NCI-H2227 treated with DMSO at 0.1 percent for 48 hours (cell line): ENCODE measurements around the gene PRRT3.
"Not testable (repeated sequence)": the region's sequence is repeated elsewhere in the genome, so short reads cannot be mapped to it uniquely, and the experiment has no call there.

Experiments
- DNase-seq: peaks from one replicate; lab custom pipeline; 2025; lab: John Stamatoyannopoulos, UW

Gene PRRT3

DNA sequence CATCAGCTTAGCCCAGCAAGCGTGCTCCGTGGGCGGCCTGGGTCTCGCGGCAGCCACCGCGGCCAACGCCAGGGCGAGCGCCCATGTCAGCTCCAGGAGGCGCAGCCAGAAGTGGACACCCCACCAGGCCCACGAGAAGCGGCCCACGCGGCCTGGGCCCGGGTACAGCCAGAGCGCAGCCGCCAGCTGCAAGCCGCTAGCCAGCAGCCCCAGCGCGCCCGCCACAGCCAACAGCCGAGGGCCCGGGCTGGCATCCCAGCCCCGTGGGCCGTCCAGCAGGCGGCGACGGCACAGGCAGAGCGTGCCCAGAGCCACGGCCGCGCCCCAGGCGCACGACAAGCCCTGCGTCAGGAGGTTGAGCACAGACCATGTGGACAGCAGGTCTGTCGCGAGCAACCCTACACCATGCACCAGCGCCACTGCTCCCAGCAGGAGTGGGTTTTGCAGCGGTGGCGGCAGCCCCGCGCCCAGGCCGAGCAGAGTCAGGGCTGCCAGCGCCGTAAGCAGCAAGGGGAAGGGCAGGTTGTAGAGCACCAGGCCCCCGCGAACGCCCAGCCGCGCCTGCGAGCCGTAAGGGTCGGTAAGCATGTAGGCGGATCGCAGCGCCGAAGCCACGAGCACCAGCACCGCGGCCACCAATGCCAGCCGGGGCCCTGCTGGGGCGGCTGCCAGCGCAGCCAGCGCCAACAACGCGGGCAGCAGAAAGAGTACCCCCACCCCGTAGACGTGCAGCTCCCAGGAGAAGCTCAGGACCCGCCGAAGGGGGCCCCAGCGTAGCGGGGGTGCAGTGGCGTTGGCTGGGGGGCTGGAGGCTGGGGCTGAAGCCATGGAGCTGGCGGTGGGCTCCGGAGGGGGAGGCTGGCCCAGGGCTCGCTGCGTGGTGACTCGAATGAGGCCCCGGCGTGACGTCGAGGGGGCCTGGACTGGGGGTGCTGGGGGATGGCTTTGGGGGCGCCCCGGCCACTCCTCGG is 4.9 kb downstream of the PRRT3 start:
- no peak for DNase-seq

DNA sequence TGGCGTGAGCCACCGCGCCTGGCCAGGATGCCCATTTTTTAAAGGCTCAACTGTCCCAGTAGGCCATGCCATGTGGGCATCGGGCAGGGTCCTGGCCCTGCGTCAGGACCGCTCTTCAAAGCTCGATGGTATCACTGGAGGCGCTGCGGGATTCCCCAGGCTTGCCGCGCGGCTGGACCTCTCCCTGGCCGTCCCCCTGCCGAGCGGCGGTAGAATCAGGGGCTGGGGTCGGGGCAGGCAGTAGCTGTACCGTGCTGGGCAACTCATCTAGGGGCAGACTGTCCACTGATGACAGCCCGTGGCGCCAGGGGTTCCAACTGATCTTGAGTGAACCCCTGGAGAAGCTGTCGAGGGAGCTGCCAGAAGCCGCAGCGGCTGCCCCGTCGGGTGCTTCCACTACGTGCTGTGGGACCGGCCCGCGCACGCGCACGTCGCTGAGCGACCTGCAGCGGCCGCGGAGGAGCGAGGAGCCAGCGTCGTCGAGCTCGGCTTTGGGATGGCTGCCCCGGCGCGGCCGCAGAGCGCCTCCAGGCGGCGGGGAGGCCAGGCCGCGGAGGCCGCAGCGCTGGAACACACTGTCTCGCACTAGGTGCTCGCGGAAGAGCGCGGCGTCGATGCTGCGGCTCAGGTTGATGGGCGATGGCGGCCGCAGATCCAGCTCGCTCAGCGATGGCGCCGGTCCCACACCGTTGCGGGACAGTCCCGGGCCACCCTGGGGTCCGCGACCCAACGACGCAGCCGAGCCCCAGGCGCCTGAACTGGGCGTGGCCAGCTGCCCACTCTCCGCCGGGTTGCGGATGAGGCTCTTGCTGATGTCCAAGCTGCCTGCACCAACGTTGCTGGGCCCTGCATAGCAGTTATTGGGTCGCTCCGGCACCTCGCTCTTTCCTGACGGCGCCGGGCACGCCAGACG is 5.8 kb downstream of the PRRT3 start:
- DNase-seq, result no peak

DNA sequence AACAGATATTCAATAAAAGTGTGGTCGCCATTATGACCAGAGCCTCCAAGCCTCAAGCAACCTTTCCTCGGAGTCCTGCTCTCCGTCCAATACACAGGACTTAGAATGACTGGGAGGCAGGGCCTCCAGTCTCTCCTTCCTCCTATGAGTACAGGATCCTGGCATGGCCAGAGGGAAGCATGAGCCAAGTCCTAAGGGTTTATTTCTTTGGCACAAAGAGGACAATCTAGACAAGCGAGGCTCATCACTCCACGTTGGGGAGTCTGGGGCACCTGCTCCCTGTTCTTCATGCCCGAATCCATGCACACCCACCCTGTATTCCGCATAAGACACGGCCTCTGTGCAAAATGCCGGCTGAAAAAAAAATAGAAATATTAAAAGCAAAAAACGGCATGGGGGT is 6.8 kb downstream of the PRRT3 start:
- no peak for DNase-seq

DNA sequence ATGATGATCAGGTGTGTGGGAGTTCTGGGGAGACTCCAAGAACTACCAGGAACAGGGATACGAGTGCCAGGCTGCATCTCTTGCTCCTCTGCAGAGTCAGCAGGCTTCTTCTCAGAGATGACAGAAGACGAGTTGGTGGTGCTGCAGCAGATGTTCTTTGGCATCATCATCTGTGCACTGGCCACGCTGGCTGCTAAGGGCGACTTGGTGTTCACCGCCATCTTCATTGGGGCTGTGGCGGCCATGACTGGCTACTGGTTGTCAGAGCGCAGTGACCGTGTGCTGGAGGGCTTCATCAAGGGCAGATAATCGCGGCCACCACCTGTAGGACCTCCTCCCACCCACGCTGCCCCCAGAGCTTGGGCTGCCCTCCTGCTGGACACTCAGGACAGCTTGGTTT is 7.9 kb downstream of the PRRT3 start:
- DNase-seq, result no peak

DNA sequence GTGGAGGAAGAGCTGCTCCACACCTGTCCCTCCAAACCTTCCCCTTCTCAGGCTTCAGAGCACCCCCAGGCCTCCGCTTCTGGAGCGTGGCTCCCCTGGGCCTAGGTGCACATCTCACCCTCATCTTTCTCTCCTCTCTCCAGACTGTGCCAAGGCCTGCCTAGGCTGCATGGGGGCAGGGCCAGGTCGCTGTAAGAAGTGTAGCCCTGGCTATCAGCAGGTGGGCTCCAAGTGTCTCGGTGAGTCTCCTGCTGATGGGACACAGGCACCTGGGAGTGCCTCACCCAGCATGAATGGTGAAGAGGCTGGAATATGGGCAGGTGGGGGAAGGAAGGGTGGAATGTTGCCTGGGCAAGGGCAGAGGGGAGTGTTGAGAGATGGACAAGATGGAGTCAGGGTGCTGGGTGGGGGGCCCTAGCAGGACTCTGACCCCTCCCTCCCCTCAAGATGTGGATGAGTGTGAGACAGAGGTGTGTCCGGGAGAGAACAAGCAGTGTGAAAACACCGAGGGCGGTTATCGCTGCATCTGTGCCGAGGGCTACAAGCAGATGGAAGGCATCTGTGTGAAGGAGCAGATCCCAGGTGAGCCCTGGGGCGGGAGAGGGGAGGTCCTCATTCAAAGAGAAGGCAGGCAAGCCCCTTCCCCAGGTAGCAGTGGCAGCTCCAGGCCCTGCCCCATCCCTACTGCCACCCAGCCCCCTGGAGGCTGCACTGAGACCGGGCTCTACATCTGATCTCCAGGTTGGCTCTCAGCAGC is 9.1 kb downstream of the PRRT3 start:
- no peak for DNase-seq

DNA sequence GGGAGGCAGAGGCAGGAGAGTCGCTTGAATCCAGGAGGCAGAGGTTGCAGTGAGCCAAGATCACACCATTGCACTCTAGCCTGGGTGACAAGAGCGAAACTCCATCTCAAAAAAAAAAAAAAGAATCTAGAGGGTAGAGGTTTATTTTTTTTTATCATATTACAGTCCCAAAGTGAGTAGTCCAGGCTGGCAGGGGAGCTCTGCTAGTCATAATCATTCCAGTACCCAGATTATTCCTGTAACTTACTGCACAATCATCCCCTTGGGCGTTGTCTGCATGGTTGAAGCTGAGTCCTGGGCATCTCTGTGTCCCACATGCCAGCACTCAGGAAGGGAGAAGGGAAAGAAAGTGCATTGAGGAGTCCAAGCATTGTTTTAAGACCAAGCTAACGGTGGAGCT is 10.0 kb downstream of the PRRT3 start:
- no peak for DNase-seq

DNA sequence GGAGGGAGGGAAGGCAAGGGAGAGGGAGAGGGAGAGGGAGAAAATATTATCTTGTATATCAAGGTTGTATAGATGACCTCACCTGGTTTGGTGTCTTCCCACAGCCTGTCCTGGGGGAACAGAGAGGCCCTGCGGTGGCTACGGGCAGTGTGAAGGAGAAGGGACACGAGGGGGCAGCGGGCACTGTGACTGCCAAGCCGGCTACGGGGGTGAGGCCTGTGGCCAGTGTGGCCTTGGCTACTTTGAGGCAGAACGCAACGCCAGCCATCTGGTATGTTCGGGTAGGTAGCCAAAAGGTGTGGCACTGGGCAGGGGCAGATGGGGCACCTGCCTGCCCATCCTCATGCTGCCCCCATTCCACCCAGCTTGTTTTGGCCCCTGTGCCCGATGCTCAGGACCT is 11.5 kb downstream of the PRRT3 start:
- DNase-seq, result no peak

DNA sequence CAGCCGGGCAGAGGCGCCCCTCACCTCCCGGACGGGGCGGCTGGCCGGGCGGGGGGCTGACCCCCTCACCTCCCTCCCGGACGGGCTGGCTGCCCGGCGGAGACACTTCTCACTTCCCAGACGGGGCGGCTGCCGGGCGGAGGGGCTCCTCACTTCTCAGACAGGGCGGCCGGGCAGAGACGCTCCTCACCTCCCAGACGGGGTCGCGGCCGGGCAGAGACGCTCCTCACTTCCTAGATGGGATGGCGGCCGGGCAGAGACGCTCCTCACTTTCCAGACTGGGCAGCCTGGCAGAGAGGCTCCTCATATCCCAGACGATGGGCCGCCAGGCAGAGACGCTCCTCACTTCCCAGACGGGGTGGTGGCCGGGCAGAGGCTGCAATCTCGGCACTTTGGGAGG is 12.3 kb downstream of the PRRT3 start:
- DNase-seq, result not testable (repeated sequence)

DNA sequence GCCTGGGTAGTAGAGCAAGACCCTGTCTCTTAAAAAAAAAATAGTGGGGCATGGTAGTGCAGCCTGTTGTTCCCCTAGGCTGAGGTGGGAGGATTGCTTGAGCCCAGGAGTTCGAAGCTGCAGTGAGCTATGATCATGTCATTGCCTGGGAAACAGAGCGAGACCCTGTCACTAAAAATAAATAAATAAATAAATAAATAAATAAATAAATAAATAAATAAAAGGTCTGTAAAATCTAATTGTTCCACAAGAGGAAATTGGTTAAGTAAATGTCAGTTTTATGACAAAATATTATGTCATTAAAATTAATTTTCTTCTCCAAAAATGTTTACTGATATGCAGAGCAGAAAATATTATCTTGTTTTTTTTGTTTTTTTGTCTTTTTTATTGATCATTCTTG is 13.2 kb downstream of the PRRT3 start:
- DNase-seq, result no peak

DNA sequence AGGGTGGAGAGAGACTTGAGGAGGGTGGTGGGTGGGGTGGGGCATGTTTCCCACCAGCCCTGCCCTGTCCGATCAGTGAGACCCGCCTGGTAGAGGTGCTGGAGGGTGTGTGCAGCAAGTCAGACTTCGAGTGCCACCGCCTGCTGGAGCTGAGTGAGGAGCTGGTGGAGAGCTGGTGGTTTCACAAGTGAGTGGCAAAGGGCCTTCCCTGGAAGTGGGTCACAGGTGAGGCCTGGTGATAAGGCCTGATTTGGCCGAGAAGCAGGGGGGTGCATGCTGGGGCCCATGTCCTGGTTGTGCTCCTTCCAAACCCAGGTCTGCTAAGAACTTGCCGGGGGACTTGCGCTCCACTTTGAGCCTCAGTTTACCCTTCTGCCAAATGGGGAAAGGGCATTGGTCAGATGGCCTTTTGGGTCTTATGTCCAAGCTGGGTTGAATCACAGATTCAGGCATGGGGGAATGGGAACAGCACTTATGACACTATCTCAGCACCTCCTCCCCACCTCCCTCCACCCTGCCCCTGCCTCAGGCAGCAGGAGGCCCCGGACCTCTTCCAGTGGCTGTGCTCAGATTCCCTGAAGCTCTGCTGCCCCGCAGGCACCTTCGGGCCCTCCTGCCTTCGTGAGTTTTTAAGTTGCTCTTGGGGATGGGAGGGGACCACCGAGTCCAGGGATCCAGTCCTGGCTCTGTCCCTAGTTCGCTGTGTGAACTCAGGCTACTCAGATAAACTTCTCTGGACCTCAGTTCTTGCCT is 14.5 kb downstream of the PRRT3 start:
- DNase-seq, result no peak

DNA sequence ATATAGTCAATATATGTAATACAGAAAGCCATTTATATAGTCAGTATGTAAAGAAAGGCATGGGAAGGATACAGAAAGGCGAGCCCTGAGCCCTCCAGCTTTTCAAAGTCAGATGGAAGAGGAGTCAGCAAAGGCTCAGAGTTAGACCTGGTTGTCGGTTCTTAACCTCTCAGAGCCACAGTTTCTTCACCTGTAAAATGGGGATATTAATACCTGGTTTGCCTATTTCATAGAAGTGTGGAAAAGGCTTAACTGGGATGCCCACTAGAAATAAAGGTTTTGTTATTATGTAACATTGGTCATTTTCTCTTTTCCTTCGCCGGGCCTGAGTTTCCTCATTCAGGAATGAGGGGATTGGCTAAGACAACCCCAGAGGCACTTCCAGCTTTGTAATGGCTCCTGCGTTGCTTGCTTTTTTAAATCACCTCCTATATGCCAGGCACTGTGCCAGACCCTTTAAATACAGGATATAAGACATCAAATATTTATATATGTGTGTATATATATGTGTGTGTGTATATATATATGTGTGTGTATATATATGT is 16.2 kb downstream of the PRRT3 start:
- no peak for DNase-seq

DNA sequence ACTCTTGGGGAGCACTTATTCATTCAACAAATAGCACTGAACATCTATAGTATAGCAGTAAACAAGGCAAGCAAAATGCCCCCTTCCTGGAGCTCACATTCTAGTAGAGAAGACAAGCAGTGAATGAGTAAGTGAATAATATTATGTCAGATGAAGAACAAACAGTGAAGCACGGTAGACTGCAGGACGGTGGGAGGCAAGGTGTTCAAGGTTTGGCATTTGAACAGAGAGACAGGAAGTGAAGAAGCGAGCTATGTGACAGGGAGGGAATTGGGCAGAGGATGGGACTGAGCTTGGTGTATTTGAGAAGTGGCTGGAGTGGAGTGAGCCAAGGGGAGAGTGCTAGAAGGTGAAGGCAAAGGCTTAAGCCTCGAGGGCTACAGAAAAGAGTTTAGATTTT is 17.2 kb downstream of the PRRT3 start:
- DNase-seq, result no peak

DNA sequence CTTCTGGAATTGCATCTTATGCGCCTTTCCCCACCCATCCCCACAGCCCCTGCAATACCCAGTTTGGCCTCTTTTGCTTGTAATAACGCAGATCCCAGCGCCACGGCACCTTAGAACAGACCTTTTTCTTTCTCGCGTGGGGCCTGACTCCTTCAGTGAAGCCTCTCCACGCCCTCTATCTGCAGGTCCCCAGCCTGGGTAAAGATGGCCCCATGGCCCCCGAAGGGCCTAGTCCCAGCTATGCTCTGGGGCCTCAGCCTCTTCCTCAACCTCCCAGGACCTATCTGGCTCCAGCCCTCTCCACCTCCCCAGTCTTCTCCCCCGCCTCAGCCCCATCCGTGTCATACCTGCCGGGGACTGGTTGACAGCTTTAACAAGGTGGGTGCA is 18.0 kb downstream of the PRRT3 start:
- DNase-seq, result no peak

DNA sequence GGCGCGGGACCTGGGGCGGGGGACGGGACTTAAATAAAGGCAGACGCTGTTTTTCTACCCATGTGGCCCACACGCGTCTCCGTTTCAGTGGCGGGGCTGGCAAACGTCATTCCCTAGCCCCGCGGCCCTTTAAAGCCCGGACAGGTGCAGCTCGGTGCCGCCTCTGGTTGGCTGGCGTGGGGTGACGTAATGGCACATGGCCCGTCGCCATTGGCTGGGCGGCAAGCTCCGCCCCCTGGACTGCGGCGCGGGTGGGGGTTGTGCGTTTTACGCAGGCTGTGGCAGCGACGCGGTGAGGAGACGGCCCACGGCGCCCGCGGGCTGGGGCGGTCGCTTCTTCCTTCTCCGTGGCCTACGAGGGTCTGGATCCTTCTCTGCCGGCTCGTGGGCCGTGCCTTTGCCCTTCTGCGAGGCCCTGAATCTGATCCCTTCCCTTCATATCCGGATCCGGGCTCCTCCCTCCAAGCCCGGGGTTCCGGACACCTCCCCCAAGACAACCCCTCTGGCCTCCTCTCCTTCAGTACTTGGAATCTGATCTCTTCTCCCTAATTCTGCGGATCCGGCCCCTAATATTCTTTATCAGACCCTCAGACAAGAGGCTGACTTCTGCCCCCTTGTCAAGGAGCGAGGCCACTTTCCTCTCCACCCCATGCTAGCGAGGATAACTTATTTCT is 18.5 kb downstream of the PRRT3 start, which contains the start of gene CRELD1:
CRELD1 (plus strand) TSS at position 274 of the 674 bp plus-strand sequence. CDS start 605 bp downstream, outside the sequence.
- DNase-seq, result peak; percentile 83

DNA sequence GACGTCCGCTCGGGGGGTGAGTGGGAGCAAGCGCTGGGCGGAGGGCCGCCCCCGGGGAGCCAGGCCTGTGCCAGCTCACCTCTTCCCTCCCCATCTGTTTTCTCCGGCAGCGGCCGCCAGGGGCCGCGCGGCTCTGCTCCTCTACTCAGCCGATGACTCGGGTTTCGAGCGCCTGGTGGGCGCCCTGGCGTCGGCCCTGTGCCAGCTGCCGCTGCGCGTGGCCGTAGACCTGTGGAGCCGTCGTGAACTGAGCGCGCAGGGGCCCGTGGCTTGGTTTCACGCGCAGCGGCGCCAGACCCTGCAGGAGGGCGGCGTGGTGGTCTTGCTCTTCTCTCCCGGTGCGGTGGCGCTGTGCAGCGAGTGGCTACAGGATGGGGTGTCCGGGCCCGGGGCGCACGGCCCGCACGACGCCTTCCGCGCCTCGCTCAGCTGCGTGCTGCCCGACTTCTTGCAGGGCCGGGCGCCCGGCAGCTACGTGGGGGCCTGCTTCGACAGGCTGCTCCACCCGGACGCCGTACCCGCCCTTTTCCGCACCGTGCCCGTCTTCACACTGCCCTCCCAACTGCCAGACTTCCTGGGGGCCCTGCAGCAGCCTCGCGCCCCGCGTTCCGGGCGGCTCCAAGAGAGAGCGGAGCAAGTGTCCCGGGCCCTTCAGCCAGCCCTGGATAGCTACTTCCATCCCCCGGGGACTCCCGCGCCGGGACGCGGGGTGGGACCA is 19.2 kb downstream of the PRRT3 start:
- DNase-seq, result peak; percentile 43

DNA sequence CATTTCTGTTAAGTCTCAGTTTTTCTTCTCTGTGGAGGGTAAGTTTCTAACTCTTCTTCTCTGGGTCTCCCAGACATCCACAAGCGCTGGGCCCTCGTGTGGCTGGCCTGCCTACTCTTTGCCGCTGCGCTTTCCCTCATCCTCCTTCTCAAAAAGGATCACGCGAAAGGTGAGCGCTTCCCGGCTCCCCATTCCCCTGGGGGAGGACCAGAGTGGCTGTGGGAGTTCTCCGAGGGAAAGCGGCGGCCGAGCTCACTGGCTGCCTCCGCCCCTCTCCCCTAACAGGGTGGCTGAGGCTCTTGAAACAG is 19.7 kb downstream of the PRRT3 start:
- no peak for DNase-seq

DNA sequence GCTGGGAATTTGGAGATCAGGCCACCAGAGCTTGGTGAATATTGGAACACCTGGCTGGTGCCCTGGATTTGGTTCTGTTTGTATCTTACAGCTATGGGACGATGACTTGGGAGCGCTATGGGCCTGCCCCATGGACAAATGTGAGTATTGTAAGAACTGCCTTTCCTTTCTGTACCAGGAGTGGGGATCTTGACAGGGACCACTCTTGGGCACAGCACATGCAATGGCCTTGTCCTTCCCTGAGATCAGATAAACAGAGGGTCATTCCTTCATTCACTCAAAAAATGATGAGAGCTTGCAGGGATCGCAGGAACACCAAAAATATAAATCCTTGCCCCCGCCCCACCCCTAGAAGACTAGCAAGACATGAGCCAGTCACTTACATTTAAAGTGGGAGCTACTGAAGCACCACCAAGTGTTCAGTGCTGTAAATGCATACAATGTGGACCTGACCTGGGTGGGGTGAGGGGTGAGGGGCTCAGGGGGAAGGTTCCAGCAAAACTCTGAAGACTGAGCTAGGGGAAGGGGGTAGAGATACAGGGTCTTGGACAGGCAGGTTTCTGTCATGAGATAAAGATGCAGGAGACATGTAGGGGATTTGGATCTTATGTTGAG is 21.3 kb downstream of the PRRT3 start:
- DNase-seq, result no peak

DNA sequence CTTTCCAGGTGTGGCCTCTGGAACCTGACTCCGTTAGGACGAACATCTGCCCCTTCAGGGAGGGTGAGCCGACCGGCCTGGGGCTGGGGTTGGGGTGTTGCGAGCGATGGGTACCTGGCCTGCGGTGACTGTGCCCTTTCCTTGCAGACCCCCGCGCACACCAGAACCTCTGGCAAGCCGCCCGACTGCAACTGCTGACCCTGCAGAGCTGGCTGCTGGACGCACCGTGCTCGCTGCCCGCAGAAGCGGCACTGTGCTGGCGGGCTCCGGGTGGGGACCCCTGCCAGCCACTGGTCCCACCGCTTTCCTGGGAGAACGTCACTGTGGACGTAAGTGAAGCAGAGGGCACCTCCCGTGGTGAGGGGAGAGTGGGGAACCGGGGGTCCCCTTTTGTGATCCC is 24.1 kb downstream of the PRRT3 start:
- no peak for DNase-seq

DNA sequence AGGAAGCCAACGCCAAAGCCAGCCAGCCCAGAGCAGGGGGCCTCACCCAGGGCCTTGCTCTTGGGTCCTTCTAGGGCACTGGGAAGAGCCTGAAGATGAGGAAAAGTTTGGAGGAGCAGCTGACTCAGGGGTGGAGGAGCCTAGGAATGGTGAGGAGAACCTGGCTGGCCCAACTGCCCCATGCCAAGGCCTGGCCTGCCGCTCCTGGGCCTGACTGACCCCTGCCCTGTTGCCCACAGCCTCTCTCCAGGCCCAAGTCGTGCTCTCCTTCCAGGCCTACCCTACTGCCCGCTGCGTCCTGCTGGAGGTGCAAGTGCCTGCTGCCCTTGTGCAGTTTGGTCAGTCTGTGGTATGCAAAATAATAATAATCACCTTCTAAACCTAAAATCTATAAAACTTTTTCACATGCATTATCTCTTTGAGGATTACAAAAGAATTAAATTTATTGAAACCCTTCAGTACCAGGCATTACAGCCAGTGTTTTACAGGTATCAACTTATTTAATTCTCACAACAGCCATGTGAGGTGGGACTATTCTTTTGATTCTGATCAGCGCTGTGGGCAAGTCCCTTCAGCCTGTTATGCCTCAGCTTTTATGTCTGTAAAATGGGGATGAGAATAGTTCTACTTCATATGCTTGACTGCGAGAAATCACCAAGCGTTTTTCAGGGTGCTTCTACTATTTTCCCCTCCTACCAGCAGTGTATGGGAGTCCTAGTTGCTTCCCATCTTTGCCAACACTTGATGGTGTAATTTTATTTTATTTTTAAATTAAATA is 33.8 kb downstream of the PRRT3 start:
- DNase-seq, result no peak
